Ishikawa (cell line): ENCODE data around the gene HTR2C.

Source experiments
- CEBPB ChIP-seq: IDR thresholded peaks from 2 replicates; pipeline ENCODE4 v1.6.1; 2012
- CREB1 ChIP-seq: IDR thresholded peaks from 2 replicates; pipeline ENCODE4 v1.6.1; 2012; ENCODE audit warnings: low read depth
- EGR1 ChIP-seq: IDR thresholded peaks from 2 replicates; pipeline ENCODE4 v1.6.1; 2012
- EP300 ChIP-seq: IDR thresholded peaks from 2 replicates; pipeline ENCODE4 v1.6.1; 2012; ENCODE audit warnings: borderline replicate concordance
- FOXM1 ChIP-seq: IDR thresholded peaks from 2 replicates; pipeline ENCODE4 v1.6.1; 2012; ENCODE audit warnings: low read depth, borderline replicate concordance
- MAX ChIP-seq: IDR thresholded peaks from 2 replicates; pipeline ENCODE4 v1.6.1; 2012
- NFIC ChIP-seq: IDR thresholded peaks from 2 replicates; pipeline ENCODE4 v1.6.1; 2012
- RAD21 ChIP-seq: IDR thresholded peaks from 2 replicates; pipeline ENCODE4 v1.6.1; 2012; ENCODE audit warnings: low read depth
- REST ChIP-seq: IDR thresholded peaks from 2 replicates; pipeline ENCODE4 v1.6.1; 2012; ENCODE audit warnings: low read depth, mild to moderate bottlenecking
- TAF1 ChIP-seq: IDR thresholded peaks from 2 replicates; pipeline ENCODE4 v1.6.1; 2012; ENCODE audit warnings: low read depth, mild to moderate bottlenecking
- TCF12 ChIP-seq: IDR thresholded peaks from 2 replicates; pipeline ENCODE4 v1.6.1; 2012; ENCODE audit warnings: low read depth
- TEAD4 ChIP-seq: IDR thresholded peaks from 2 replicates; pipeline ENCODE4 v1.6.1; 2012
- USF1 ChIP-seq: IDR thresholded peaks from 2 replicates; pipeline ENCODE4 v1.6.1; 2012
- YY1 ChIP-seq: IDR thresholded peaks from 2 replicates; pipeline ENCODE4 v1.6.1; 2012; ENCODE audit warnings: low read depth
- ZBTB7A ChIP-seq: IDR thresholded peaks from 2 replicates; pipeline ENCODE4 v1.6.1; 2012; ENCODE audit warnings: low read depth

HTR2C gene

GRCh38 chrX:114930227-114930626 lies 346.3 kb downstream of the HTR2C start:
- TF ChIP-seq TAF1 = no peak
- no peak for TF ChIP-seq EP300
- TF ChIP-seq TCF12 = no peak
- no peak for TF ChIP-seq RAD21
- TF ChIP-seq USF1 = no peak
- TF ChIP-seq EGR1 = no peak
- no peak for TF ChIP-seq YY1
- no peak for TF ChIP-seq ZBTB7A
- TF ChIP-seq CEBPB = no peak
- no peak for TF ChIP-seq FOXM1
- TF ChIP-seq TEAD4 = no peak
- no peak for TF ChIP-seq CREB1
- TF ChIP-seq MAX = no peak
- TF ChIP-seq NFIC = no peak
- TF ChIP-seq REST = no peak

GRCh38 chrX:114932550-114932949 lies 348.7 kb downstream of the HTR2C start:
- no peak for TF ChIP-seq TEAD4
- TF ChIP-seq ZBTB7A = no peak
- no peak for TF ChIP-seq YY1
- no peak for TF ChIP-seq FOXM1
- TF ChIP-seq USF1 = no peak
- TF ChIP-seq RAD21 = no peak
- TF ChIP-seq TCF12 = no peak
- TF ChIP-seq EGR1 = no peak
- no peak for TF ChIP-seq CEBPB

GRCh38 chrX:114952696-114953095 lies 368.8 kb downstream of the HTR2C start:
- TF ChIP-seq TCF12 = no peak
- no peak for TF ChIP-seq USF1
- no peak for TF ChIP-seq EGR1
